ENCODE results near the gene MOCS1.

Gene MOCS1

DNA sequence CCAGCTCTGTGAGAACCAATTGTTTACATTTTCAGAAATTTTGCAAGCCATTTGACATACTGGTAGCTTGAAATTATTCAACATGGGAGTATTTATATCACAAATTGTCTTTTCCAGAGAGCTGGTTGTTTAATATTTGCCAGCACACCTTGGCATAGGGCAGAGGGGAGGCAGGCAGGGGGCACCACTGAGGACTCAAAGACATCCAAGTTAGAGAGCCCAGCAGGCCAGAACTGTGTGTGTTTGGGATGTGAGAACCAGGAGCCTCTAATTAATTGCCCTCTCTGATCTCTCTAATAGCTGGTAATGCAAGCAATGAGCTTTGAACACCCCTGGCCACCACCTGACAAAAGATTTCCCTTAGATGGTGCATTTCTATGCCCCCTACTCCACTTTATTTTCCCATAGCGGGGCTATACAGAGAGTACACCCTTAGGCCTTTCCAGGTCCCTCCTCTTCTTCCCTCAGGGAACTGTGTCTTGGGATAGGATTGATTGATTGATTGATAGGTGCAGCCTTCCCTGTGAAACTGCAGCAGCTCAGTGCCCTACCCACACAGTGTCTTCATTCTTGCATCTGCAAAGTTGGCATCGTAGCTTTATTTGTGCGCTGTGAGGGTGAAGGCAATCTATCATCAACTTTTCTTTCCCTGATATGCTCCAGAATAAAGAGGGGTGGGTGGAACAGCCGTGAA, 29.2 kb downstream of the MOCS1 start:
- DNase-seq, result no peak

- no peak for DNase-seq
These were observed 30.6 kb downstream of the MOCS1 start for GRCh38 chr6:39903656-39904055.

GRCh38 chr6:39902786-39903465, 31.3 kb downstream of the MOCS1 start:
- DNase-seq, result no peak

DNA sequence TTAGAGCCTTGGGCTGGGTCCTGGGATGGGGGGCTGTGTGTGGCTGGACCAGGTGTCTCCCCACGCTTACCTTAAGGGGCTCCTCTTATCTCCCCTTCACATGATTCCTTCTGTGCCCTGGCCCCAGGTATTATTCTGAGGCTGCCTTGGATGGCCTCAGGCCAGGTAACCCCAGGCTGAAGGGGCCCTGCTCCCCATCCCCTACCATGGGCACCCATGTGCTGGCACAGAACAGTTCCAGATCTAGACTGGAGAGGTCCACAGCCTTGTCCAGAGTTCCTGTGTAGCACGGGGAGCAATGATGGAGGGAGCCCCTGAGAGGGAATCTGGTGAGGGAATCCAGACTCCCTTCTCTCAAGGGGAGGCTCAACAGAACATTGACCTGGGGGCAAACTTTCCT, 32.1 kb downstream of the MOCS1 start:
- DNase-seq, result no peak

DNA sequence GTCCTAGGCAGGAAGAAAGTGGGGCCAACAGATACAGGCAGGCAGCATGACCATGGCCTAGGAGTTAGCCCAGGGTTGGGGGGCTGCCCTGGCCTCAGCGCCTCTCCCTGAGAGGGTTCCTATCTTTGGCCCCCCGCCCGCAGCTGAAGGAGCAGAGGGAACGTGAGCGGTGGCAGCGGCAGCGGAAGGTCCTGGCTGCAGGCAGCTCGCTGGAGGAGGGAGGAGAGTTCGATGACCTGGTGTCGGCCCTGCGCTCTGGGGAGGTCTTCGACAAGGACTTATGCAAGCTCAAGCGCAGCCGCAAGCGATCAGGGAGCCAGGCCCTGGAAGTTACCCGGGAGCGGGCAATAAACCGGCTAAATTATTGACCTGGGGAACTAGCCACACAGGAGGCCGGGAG, 32.6 kb downstream of the MOCS1 start:
- no peak for DNase-seq

- no peak for DNase-seq
These were observed 33.1 kb downstream of the MOCS1 start for GRCh38 chr6:39901116-39901655.

DNA sequence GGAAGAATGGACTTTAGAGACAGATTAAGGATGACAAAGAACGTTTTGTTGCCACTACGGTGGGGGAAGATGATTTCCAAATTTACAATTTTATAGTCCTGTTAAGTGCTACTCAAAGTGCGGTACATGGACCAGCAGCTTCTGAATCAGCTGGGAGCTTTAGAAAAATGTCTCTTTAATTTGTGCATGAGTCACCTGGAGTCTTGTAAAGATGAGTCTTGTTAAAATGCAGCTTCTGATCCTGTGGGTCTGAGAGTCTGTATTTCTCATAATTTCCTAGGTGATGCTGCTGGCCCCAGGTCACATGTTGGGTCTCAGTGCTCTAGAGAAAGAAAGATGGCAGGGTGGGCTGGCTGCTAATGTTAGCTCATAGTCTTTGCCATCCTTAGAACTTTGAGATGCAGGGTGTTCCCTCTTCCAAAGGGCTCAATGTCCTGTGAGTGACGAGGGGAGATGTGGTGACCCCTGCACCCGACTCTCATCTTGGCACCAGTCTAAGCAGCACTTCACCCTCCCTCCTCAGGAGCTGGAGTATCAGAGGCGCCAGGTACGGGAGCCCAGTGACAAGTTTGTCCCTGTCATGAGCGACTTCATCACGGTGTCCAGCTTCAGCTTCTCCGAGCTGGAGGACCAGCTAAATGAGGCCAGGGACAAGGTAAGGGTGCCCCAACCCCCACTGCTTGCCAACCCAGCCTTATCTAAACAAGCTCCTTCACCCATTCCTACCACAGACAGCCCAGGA, 34.5 kb downstream of the MOCS1 start:
- no peak for DNase-seq

DNA sequence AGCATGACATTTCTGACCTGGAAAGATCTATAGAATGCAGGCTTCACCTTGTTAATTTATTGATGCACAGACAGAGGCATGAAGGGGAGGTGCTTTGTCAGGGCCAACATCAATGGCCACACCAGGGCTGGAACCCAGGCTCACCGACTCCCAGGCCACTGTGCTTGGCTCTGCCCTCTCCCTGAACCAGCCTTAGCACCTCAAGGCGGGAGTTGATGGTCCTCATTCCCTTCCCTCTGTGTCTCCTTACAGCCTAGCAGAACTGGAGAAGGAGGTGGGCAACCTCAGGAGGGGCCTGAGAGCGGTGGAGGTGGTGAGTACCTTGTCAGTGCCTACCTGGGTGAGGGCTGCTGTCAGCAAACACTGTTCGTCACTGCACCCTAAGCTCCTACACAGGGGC, 35.6 kb downstream of the MOCS1 start:
- no peak for DNase-seq

GRCh38 chr6:39897698-39898097, 36.6 kb downstream of the MOCS1 start:
- no peak for DNase-seq

- no peak for DNase-seq
These were observed 37.6 kb downstream of the MOCS1 start for GRCh38 chr6:39896701-39897100.

DNA sequence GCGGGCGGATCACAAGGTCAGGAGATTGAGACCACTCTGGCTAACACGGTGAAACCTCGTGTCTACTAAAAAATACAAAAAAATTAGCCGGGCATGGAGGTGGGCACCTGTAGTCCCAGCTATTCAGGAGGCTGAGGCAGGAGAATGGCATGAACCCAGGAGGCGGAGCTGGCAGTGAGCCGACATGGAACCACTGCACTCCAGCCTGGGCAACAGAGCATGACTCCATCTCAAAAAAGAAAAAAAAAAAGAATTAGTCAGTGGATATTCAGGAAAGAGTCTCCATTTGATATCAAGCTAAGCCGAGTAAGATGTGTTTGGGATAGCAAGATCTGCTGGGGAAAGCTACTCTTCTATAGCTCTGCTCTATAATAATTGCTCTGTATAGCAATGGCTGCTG, 41.0 kb downstream of the MOCS1 start:
- peak in 2 of 56 donors; percentile 13 for DNase-seq

GRCh38 chr6:39892490-39893129, 41.7 kb downstream of the MOCS1 start:
- peak in 47 of 56 donors; percentile 10 to 81 (median 40) for DNase-seq

DNA sequence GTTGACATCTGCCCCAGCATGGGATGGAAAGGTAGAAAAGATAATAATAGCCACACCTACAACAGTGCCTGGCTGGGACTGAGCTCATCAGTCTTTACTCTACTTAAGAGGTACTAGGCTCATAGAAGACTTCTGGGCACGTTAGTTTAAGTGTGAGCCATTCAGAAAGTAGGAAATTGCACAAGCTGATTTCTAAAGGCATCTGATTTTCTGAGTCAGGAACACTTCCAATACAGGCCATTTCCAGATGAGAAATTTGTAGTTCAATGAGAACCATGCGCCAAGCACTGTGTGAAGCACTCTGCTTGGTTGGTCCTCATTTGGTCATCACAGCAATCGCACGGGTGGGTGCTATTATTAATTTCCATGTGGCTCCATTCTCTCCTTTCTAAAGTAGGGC, 42.3 kb downstream of the MOCS1 start:
- no peak for DNase-seq

DNA sequence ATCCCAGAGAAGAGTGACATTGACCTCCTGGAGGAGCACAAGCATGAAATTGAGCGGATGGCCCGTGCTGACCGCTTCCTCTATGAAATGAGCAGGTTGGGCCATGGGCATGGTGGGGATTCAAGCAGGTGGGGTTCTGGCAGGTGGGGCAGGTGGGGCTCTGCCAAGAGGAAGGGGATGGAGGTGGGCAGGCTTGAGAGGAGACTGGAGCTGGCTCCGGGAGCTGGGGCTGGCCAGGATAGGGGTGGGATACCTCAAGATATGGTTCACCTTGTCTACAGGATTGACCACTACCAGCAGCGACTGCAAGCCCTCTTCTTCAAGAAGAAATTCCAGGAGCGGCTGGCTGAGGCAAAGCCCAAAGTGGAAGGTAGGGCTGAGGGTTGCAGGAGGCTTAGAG, 42.9 kb downstream of the MOCS1 start:
- no peak for DNase-seq

DNA sequence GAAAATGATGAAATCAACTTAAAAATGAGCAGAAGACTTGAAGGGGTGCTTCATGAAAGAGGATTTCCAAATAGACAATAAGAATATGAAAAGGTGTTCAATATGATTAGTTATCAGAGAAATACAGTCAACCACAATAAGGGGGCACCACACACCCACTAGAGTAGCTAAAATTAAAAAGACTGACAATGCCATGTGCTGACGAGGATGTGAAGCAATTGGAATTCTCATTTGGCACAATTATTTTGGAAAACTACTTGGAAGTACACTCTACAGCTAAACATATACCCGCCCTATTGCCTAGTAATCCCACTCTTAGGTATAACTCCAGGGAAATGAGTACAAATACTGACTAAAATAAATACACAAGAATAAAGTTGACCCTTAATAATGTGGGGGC, 45.0 kb downstream of the MOCS1 start:
- DNase-seq, result no peak

DNA sequence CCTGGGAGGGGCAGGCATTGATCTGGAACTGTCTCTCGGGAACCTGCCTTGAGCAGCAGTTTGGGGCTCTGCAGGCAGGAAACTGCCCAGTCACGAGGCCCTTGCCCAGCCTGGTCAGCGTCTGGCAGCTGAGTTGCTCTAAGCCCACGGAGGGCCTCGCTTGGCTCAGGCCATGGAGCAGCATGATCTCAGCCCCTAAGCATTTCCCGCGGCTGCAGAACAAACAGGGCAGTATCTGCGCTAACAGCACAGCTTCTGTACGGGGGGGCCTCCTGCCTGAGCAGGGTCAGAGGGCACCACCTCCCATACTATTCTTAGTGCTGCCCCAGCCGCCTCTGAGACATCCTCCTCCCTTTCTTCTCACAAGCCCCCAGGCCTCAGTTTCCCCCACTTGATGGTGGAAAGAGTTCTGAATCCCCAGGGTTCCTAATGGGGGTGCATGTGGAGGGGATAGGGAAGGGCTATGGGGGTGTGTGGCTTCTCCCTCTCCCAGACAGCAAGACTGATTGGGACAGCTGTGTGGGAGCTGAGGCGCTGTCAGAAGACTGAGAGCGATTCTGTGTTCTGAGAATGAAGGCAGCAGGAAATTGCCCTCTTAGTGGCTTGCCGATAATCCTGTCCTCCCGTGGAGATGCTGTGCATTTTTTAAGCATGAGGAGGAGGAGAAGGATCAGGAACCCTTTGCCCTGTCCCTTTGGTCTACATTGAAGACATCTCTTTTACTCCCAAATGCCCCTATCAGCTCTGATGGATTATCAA, 46.4 kb downstream of the MOCS1 start:
- peak in 53 of 56 donors; percentile 12 to 87 (median 69) for DNase-seq

DNA sequence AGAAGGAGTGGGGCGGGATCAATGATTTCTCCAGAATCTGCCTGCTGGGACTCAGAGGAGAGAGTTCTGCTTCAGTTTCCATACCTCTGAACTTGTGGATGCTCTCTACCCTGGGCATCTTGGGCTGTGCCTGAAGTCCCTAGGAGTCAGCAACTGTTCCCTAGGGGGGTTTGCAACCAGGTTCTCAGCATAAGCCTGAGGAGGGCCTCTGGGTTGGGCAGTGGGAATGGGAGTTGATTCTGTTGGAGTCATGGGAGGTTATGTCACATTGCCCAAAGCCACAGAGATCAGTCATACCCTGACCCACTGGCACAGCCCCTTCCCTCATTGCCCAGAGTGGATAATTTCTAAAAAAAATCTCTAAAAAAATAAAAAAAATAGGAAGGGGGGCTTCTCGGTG, 47.4 kb downstream of the MOCS1 start:
- no peak for DNase-seq

DNA sequence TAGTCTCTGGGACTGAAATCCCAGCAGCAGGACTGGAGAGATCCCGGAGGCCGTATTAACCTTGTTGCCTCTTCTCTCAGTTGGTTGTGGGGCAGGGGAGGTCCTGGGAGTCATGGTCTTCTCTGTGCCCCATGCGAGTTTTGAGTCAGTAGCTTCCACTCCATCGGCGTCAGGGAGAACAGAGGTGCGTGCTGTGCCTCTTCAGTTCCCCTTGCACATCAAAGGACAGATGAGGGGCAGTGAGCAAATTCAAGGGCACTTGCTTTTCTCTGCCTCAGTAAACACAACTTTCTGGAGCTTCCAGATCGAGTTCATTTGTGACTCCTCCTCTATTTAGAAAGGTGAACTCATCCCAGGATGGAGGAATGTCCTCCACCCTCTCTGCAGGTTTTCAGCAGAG, 48.6 kb downstream of the MOCS1 start:
- DNase-seq, result no peak

DNA sequence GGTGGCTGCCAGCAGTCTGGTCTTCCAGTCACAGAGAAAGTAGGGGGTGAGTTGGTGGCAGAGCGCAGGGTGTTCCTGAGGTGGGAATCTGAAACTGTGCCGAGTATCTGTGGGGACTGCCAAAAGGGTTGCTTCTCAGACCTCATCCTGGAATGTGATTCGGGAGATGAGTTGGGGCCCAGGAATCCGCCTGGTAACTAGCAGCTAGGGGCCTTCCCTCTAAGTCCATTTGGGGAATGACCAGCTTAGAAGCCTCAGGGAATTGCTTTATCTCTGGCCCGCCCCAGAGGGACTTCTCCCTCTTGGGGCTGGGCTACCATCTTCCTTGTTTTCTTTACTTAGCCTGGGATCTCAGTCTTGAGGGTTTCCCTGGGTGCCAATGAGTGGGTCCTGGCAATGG, 49.6 kb downstream of the MOCS1 start:
- no peak for DNase-seq

DNA sequence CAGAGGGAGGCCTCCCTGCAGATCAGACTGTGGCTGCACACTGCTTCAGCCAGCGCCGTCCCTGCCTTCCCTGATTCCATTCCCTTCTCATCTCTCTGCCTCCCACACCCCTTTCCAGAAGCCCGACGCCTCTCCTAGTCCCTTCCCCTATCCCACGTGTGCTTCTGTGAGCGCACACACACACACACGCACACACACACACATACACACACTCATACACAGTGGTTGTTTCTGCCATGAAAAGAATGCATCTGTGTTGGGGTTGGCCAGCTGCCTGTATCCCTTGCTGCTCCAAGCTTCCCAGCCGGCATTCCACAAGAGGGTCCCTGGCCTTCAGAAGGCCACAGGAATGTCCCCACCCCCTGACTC, 51.7 kb downstream of the MOCS1 start:
- DNase-seq, result peak in 19 of 56 donors; percentile 10 to 59 (median 31)
